Neural crest cell (in vitro differentiated cells): ENCODE data around the gene OSTC. TPM values are rescaled to one million over a fixed set of nuclear protein-coding genes. Genes with fewer than 3 reads are reported as not detected.
"Not testable (repeated sequence)": the region's sequence is repeated elsewhere in the genome, so short reads cannot be mapped to it uniquely, and the experiment has no call there.

ENCODE experiments used
- DNase-seq: peaks from one replicate; pipeline ENCODE4 v3.0.0; 2021; ENCODE audit warnings: low read depth, mixed read lengths, low spot score
- H3K27ac Mint-ChIP-seq: one replicate; pipeline ENCODE4 v1.8.0; 2021; ENCODE audit warnings: mild to moderate bottlenecking, mixed read lengths; ENCODE audit not compliant: unreplicated experiment
- H3K27me3 Mint-ChIP-seq: 2 replicates; pipeline ENCODE4 v1.8.0; 2021; ENCODE audit warnings: low read depth, mild to moderate bottlenecking, mixed read lengths
- H3K36me3 Mint-ChIP-seq: 2 replicates; pipeline ENCODE4 v1.8.0; 2021; ENCODE audit warnings: low read depth, mild to moderate bottlenecking, mixed read lengths
- H3K4me1 Mint-ChIP-seq: 2 replicates; pipeline ENCODE4 v1.8.0; 2021; ENCODE audit warnings: mixed read lengths
- H3K4me3 Mint-ChIP-seq: one replicate; pipeline ENCODE4 v1.8.0; 2021; ENCODE audit warnings: mild to moderate bottlenecking, mixed read lengths
- H3K9me3 Mint-ChIP-seq: 2 replicates; pipeline ENCODE4 v1.8.0; 2021; ENCODE audit warnings: mixed read lengths
- total RNA-seq: library from RNA; stranded (reverse); gene quantifications from 2 replicates; pipeline ENCODE4 v1.2.1, GENCODE V29; 2021
- TF ChIP-seq, protein P1 (sequence below): fragments of 200-600 bp; sonication (generic); conservative IDR thresholded peaks from 2 replicates; pipeline ENCODE4 v1.5.0; 2021; ENCODE audit warnings: antibody characterized with exemption, mild to moderate bottlenecking

The OSTC gene
- total RNA-seq, 1 donor from 2014 or later = 135 TPM

DNA sequence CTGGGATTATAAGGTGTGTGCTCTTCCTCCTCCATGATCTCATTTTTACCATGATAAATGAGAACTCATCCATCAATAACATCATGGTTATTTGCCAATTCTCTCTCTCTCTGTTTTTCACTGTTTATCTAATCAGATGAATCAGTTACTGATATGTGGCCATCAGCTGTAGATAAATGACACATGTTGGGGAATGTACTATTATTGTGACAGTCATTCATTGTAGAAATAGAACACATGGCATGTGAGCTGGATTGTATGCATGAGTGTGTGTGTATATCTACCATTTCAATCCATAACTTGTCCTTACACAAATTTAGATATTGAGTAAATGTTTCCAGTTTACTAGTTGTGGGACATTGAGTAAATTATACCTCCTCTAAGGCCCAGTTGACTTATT, 53.0 kb downstream of the OSTC start:
- TF ChIP-seq, protein P1, sequence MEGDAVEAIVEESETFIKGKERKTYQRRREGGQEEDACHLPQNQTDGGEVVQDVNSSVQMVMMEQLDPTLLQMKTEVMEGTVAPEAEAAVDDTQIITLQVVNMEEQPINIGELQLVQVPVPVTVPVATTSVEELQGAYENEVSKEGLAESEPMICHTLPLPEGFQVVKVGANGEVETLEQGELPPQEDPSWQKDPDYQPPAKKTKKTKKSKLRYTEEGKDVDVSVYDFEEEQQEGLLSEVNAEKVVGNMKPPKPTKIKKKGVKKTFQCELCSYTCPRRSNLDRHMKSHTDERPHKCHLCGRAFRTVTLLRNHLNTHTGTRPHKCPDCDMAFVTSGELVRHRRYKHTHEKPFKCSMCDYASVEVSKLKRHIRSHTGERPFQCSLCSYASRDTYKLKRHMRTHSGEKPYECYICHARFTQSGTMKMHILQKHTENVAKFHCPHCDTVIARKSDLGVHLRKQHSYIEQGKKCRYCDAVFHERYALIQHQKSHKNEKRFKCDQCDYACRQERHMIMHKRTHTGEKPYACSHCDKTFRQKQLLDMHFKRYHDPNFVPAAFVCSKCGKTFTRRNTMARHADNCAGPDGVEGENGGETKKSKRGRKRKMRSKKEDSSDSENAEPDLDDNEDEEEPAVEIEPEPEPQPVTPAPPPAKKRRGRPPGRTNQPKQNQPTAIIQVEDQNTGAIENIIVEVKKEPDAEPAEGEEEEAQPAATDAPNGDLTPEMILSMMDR = no peak
- Mint-ChIP-seq H3K36me3 (no peaks in the 10 kb centered on the region), H3K27ac (no peak overlapping the region), H3K4me1 (no peaks in the 10 kb centered on the region), H3K27me3 (no peaks in the 10 kb centered on the region), H3K4me3 (no peak overlapping the region), H3K9me3 (no peaks in the 10 kb centered on the region)
- DNase-seq = no peak

DNA sequence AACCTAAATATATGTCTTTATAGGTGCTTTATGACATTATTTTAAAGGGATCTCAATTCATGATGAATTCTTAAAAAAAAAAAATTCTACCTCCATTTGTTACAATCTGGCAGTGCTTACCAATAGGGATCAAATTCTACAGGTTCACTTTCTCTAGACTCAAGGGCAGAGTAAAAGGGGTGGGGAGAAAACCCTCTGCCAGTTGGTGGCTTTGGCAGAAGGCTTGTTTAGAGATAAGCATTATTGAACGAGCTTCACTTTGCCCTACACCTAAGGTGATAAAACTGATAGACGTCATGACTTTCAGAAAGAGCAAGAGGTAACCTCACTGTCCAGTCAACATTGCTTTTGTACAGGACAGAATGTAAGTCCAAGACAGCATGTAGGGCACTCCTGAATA, 53.6 kb downstream of the OSTC start:
- Mint-ChIP-seq H3K27ac (no peak overlapping the region), H3K9me3 (no peaks in the 10 kb centered on the region), H3K36me3 (no peaks in the 10 kb centered on the region), H3K4me3 (no peak overlapping the region), H3K4me1 (no peaks in the 10 kb centered on the region), H3K27me3 (no peaks in the 10 kb centered on the region)
- TF ChIP-seq, protein P1 = no peak
- DNase-seq = no peak

DNA sequence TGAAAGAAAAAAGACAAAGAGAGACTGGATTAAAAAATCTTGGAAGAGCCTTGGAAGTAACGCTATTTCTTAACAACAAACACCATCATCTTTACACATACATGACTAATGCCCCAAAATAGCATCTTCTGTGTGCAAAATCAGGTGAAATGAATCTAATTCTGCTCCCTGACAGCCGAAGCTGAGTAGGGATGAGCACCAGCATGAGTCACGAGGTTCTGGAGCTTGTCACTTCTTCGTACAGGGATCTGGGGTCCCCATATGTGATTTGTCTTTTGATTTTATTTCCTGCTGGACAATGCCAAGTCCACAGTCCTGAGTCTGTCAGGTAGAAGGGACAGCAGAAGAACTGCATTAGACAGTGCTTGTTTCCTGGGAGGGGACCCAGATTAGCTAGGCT, 55.9 kb downstream of the OSTC start:
- no peak for DNase-seq
- Mint-ChIP-seq H3K27ac (no peak overlapping the region), H3K9me3 (peaks cover 3% of the 10 kb centered on the region), H3K4me3 (no peak overlapping the region), H3K27me3 (no peaks in the 10 kb centered on the region), H3K4me1 (no peaks in the 10 kb centered on the region), H3K36me3 (no peaks in the 10 kb centered on the region)
- TF ChIP-seq, protein P1 = no peak

DNA sequence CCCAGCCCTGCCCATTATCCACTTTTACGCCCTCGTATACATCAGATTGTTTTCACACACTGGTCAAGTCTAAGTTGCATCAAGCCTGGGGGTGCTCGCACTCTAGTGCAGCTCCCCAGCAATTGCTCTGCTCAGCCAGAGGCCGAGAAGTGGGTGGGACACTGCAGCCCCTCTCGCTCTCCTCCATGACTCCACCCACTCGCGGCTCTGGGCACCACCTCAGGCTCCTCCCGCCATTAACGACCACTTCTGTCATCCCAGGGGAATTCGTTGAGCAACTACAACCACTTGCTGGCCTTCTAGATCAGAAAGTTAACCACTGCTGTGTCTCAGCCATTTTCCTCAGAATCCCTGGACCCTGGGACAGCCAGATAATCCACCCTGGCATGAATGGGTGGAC, 58.8 kb downstream of the OSTC start:
- no peaks in the 10 kb centered on the region for H3K4me1 Mint-ChIP-seq
- H3K27me3 Mint-ChIP-seq = no peaks in the 10 kb centered on the region
- H3K27ac Mint-ChIP-seq = no peak overlapping the region
- TF ChIP-seq, protein P1 = no peak
- no peak for DNase-seq
- H3K4me3 Mint-ChIP-seq = no peak overlapping the region
- H3K9me3 Mint-ChIP-seq = peaks cover 3% of the 10 kb centered on the region
- H3K36me3 Mint-ChIP-seq = no peaks in the 10 kb centered on the region

DNA sequence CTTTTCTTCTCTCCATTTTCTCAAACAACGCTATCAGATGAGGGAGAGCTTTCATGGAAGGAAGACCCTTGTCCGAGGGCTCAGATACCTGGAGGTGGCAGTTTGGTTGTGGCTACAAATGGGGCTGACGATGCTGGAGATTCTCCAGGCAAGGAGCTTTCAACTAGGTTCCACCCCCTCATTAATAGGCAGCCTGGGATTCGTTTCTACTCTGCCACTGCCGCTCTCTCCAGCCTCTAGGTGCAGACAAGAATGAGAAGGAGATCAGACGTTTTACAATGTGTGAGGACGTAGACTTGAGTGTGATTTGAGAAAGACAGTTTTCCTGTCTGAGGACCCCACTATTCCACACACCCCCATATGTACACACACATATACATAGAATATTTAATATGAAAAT, 59.3 kb downstream of the OSTC start:
- Mint-ChIP-seq H3K36me3 (no peaks in the 10 kb centered on the region), H3K27ac (no peak overlapping the region), H3K4me1 (no peaks in the 10 kb centered on the region), H3K9me3 (peaks cover 3% of the 10 kb centered on the region), H3K4me3 (no peak overlapping the region), H3K27me3 (no peaks in the 10 kb centered on the region)
- no peak for DNase-seq
- TF ChIP-seq, protein P1 = no peak

DNA sequence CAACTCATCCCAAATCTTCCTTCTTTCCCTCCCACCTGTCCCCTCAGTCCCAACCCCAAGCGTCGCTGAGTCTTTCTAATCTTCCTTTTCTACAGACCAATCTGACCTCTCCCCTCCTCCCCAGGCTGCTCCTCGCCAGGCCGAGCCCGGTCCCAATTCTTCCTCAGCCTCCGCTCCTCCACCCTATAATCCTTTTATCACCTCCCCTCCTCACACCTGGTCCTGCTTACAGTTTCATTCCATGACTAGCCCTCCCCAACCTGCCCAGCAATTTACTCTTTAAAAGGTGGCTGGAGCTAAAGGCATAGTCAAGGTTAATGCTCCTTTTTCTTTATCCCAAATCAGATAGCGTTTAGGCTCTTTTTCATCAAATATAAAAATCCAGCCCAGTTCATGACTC, 60.2 kb downstream of the OSTC start:
- DNase-seq, H3K4me1 Mint-ChIP-seq, H3K36me3 Mint-ChIP-seq, H3K27ac Mint-ChIP-seq, H3K9me3 Mint-ChIP-seq, H3K4me3 Mint-ChIP-seq, H3K27me3 Mint-ChIP-seq: not testable (repeated sequence)
